ENCODE data around the gene FAF2. TPM values are rescaled to one million over a fixed set of nuclear protein-coding genes. Genes with fewer than 3 reads are reported as not detected.

The FAF2 gene, protein sequence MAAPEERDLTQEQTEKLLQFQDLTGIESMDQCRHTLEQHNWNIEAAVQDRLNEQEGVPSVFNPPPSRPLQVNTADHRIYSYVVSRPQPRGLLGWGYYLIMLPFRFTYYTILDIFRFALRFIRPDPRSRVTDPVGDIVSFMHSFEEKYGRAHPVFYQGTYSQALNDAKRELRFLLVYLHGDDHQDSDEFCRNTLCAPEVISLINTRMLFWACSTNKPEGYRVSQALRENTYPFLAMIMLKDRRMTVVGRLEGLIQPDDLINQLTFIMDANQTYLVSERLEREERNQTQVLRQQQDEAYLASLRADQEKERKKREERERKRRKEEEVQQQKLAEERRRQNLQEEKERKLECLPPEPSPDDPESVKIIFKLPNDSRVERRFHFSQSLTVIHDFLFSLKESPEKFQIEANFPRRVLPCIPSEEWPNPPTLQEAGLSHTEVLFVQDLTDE
- 36.1 and 45.8 TPM in 2 replicates for total RNA-seq

DNA sequence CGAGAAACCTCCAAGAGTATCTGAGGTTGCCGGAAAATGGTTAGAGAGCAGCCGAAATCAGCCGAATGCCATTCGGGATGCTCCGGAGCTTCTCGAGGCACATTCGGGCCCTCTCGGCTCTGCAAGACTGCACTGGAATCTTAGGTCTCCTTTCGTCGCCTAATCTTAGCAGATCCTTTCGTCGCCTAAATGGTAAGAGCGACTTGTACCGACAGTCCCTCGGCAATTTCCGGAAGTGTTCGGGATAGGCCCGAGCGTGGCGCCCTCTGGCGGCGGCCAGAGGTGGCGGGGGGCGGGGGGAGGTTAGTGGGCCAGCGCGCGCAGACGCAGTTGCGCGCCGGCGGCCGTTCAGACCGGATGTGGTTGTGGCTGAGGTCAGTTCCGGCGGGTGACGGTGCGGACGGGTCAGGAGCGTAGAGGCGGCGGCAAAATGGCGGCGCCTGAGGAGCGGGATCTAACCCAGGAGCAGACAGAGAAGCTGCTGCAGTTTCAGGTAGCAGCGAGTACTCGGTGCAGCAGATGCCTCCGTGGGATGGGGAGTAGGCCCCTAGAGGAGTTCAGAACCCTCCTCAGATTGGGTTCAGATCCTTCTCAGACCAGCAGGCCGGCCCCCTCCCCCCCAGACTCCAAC, at the start of gene FAF2:
FAF2 (plus strand) TSS at position 408 of the 631 bp plus-strand sequence; CDS start at position 431, 23 bp downstream.

DNA sequence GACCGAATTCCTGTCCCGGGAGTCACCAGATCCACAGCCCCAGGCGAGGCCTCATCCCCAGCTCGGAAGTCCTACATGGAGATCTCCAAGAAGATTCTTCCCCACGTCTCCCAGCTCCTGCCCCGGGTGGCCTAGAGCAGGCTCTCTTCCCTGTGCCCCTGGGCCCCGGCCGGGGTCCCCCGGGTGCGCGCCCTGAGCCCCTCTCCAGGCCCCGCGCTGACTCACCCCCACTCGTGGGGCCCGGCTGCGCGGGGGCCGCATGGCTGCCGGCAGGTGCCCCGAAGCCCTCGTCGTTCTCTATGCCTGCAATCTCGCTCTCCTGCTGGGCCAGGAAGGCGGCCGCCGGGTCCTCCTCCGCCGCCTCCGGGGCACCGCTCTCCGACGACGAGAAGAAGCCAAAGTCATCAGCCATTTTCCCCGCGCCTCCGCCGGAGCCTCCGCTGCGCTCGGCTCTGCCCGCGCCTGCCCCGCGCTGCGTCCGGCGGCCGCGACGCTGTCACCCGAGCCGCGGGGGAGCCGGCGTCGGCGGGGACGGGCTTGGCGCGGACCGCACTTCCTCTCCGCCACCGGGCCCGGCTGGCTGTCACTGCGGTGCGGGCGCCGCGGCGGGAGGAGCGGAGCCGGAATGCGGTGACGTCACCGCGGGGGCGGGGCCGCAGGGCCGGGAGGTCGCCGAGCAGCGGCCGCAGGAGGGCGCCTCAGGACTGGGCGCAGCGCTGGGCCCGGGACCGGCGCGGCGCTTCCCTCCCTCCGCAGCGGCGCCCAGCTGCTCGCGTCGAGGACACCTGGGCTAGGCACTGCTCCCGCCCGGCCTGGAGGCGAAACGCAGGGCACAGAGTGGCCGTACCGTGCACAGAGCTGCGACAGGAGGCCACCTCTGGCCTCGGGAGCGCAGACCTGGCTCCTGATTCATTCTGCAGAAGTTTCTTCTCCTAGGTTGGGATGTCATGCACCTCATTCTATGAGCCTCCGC, 31.9 kb upstream of the FAF2 start, which contains the start of gene CLTB:
CLTB (minus strand) TSS at position 588 of the 973 bp plus-strand sequence; CDS start at position 412, 176 bp downstream.

DNA sequence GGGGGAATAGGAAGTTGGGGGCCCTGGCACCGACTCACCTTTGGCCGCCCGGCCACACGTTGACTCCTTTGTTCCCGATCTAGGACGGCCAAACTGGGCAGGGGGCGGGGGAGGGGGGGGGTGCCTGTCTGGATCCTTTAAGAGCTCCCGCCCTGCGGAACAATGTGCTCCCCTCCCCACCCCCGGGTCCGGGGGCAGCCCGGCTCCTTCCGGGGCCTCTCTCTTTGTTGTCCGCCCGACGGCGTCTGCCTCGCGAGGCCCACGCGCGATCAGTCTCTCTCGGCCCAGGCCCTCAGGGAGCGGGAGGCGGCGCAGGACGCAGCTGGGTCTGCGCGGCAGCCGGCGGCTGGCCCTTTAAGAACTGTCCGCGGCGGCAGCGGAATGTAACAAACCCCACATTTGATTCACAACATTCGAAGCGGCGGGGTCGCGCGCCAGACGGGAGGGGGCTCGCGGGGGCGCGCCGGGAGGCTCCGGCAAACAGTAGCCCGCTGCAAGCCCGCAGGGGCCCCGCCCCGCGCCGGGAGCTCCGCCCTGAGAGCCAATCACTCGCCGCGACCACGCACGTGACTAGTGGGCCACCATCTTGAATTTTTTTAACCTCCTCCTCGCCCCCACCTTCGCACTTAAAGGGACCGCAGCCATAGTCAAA, 88.8 kb downstream of the FAF2 start, which contains the start of gene RNF44:
RNF44 (minus strand) TSS at position 501 of the 652 bp plus-strand sequence. CDS start 4,930 bp downstream, outside the sequence.

DNA sequence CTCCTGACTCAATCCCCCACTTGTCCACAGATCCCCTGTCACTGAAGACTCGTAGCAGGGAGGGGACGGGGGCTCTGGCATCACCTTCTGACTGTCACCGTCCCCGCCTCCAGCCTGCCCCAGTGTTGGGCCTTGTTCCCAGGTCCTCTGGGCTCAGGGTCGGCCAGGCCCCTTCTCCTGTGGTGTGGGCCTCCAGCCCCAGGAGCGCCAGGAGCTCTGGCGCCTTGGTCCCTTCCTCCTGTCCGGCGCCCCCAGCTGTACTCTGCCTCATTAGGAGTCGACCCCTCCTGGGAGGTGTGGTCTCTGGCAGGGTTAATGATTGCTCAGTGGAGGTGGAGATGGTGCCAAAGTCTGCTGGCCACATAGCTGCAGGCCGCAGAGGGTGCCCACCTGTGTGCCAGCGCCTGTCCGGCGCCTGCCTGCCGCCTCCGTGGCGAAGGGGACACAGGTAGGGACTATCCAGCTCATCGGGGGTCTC, 100.8 kb downstream of the FAF2 start, which contains the start of gene CDHR2:
CDHR2 (plus strand) TSS at position 376 of the 478 bp plus-strand sequence. CDS start 16,011 bp downstream, outside the sequence.

Small RNAs within 50 kb of the gene (small RNA-seq; reads per million reads assigned to genes)
- not detected for gene AC010297.1
- gene RF00019: not detected
- not detected for gene RN7SL684P

Other genes with a start within 250 kb of the FAF2 start
- 0.54 and 3.5 TPM in 2 replicates for gene SIMC1, start 210.0 kb upstream of the FAF2 start, total RNA-seq
- 46.7 and 80.8 TPM in 2 replicates for gene KIAA1191, start 86.6 kb upstream of the FAF2 start, total RNA-seq
- gene ARL10, start 82.9 kb upstream of the FAF2 start, total RNA-seq: 9.8 and 13.0 TPM in 2 replicates
- 7.9 and 11.5 TPM in 2 replicates for gene NOP16, start 59.8 kb upstream of the FAF2 start, total RNA-seq
- gene HIGD2A, start 59.6 kb upstream of the FAF2 start, total RNA-seq: 41.3 and 63.2 TPM in 2 replicates
- gene CLTB, start 31.8 kb upstream of the FAF2 start, total RNA-seq: 115 and 400 TPM in 2 replicates
- 5.9 and 8.6 TPM in 2 replicates for gene RNF44, start 89.0 kb downstream of the FAF2 start, total RNA-seq
- not detected in 2 replicates for gene CDHR2, start 101.0 kb downstream of the FAF2 start, total RNA-seq
- gene GPRIN1, start 161.8 kb downstream of the FAF2 start, total RNA-seq: 2.7 and 4.8 TPM in 2 replicates
- gene SNCB, start 182.1 kb downstream of the FAF2 start, total RNA-seq: not detected in 2 replicates
- gene EIF4E1B, start 182.3 kb downstream of the FAF2 start, total RNA-seq: not detected in 2 replicates
- gene TSPAN17, start 199.1 kb downstream of the FAF2 start, total RNA-seq: 23.2 and 47.9 TPM in 2 replicates

Measured in placental epithelial cell (primary cell).